Endothelial cell of umbilical vein (primary cell): ENCODE data around the gene TCEA2. TPM values are rescaled to one million over a fixed set of nuclear protein-coding genes. Genes with fewer than 3 reads are reported as not detected.

Source experiments
- BruUV-seq: library from RNA; stranded (reverse); fragments of 400-500 nt; replicated peaks from 2 replicates; lab custom pipeline; 2021; lab: Mats Ljungman, UMichigan
- CTCF ChIA-PET: fragments of 300-600, 350-600 bp; sonication (Branson Sonifier 250); formaldehyde crosslinking; loops from one replicate; lab custom pipeline; 2021; ENCODE audit warnings: antibody characterized with exemption, inconsistent platforms; lab: Charles Lee
- POLR2A ChIA-PET: fragments of 300-600, 350-600 bp; sonication (Branson Sonifier 250); formaldehyde crosslinking; loops from one replicate; lab custom pipeline; 2021; ENCODE audit warnings: antibody characterized with exemption, inconsistent platforms; lab: Charles Lee
- DNase-seq: peaks from one replicate; pipeline ENCODE4 v3.0.0-alpha.2; 2011; ENCODE audit warnings: low read depth, low spot score
- FAIRE-seq: peaks from 2 replicates; lab custom pipeline; 2011; peaks lifted over from hg19 to GRCh38; lab: Jason Lieb, UNC
- H2AFZ ChIP-seq: 2 replicates; pipeline ENCODE4 v1.6.0; 2012; ENCODE audit warnings: low read depth, low read length, control low read depth, inconsistent platforms
- H3K27ac ChIP-seq: 2 replicates; pipeline ENCODE4 v1.5.1; 2011; ENCODE audit warnings: low read depth, mild to moderate bottlenecking, control low read depth, low read length, moderate library complexity; ENCODE audit not compliant: insufficient read depth
- H3K27me3 ChIP-seq, 2 experiments: 2 replicates each; pipeline versions ENCODE4 v1.6.0 to v1.6.1; 2011; ENCODE audit warnings: low read length in 2 of 2, mixed read lengths in 1 of 2; ENCODE audit not compliant: control insufficient read depth in 2 of 2, insufficient read depth in 2 of 2
- H3K36me3 ChIP-seq, 2 experiments: 2 replicates in 1 of 2; 3 replicates in 1 of 2; pipeline ENCODE4 v1.5.1; 2011; ENCODE audit warnings: low read length in 2 of 2, mild to moderate bottlenecking in 1 of 2, moderate library complexity in 1 of 2; ENCODE audit not compliant: control insufficient read depth in 2 of 2, insufficient read depth in 2 of 2; ENCODE audit errors: extremely low read depth in 1 of 2
- H3K4me1 ChIP-seq: 3 replicates; pipeline ENCODE4 v1.5.1; 2011; ENCODE audit warnings: mild to moderate bottlenecking, low read length; ENCODE audit not compliant: control insufficient read depth, insufficient read depth; ENCODE audit errors: extremely low read depth
- H3K4me2 ChIP-seq: 2 replicates; pipeline ENCODE4 v1.6.1; 2011; ENCODE audit warnings: low read length, control low read depth, mixed read lengths; ENCODE audit not compliant: insufficient read depth
- H3K4me3 ChIP-seq, 3 experiments: fragments of 200-600 bp in 1 of 3; sonication (generic), shearing (Covaris generic) in 1 of 3; replicated peaks in 1 of 3; 2 replicates each; pipeline ENCODE4 v1.5.1; 2011 to 2016; ENCODE audit warnings: control low read depth in 3 of 3, low read length in 3 of 3, mild to moderate bottlenecking in 2 of 3, inconsistent platforms in 1 of 3, low read depth in 1 of 3, moderate library complexity in 1 of 3; ENCODE audit not compliant: insufficient read depth in 1 of 3
- H3K79me2 ChIP-seq: 2 replicates; pipeline ENCODE4 v1.6.0; 2012; ENCODE audit warnings: low read length, inconsistent platforms; ENCODE audit not compliant: control insufficient read depth, insufficient read depth
- H3K9ac ChIP-seq: replicated peaks from 2 replicates; pipeline ENCODE3; 2011; ENCODE audit warnings: low read length, control low read depth; ENCODE audit not compliant: insufficient read depth; ENCODE audit errors: extremely low read depth
- H3K9me1 ChIP-seq: replicated peaks from 3 replicates; pipeline ENCODE4 v1.6.0; 2011; ENCODE audit warnings: mild to moderate bottlenecking, low read length; ENCODE audit not compliant: control insufficient read depth, insufficient read depth; ENCODE audit errors: extremely low read depth
- H3K9me3 ChIP-seq: replicated peaks from 2 replicates; pipeline ENCODE4 v1.5.1; 2012; ENCODE audit warnings: low read length, inconsistent platforms; ENCODE audit not compliant: control insufficient read depth, insufficient read depth
- H4K20me1 ChIP-seq: replicated peaks from 2 replicates; pipeline ENCODE3; 2011; ENCODE audit warnings: mild to moderate bottlenecking, low read length; ENCODE audit not compliant: control insufficient read depth, insufficient read depth; ENCODE audit errors: extremely low read depth
- EZH2 ChIP-seq: IDR thresholded peaks from 2 replicates; pipeline ENCODE4 v1.6.1; 2012; ENCODE audit warnings: borderline replicate concordance, low read depth, mild to moderate bottlenecking, moderate library complexity, low read length, inconsistent platforms; ENCODE audit not compliant: severe bottlenecking
- FOS ChIP-seq: IDR thresholded peaks from 2 replicates; pipeline ENCODE4 v1.6.1; 2011; ENCODE audit warnings: mild to moderate bottlenecking, low read length, moderate library complexity, borderline replicate concordance; ENCODE audit not compliant: insufficient read depth
- GATA2 ChIP-seq: IDR thresholded peaks from 2 replicates; pipeline ENCODE4 v1.7.0; 2011; ENCODE audit warnings: low read depth, mild to moderate bottlenecking, moderate library complexity, mixed read lengths, low read length; ENCODE audit not compliant: insufficient read length, insufficient read depth
- JUN ChIP-seq: IDR thresholded peaks from 2 replicates; pipeline ENCODE4 v1.6.1; 2011; ENCODE audit warnings: borderline replicate concordance, low read depth; ENCODE audit not compliant: insufficient read length, insufficient read depth
- MYC ChIP-seq: IDR thresholded peaks from one replicate; pipeline ENCODE4 v1.6.1; 2011; ENCODE audit warnings: mild to moderate bottlenecking, low read depth, low read length
- POLR2A ChIP-seq: IDR thresholded peaks from 2 replicates; pipeline ENCODE4 v1.6.1; 2012; ENCODE audit warnings: low read depth, mild to moderate bottlenecking, control low read depth, low read length
- POLR2AphosphoS5 ChIP-seq: IDR thresholded peaks from 2 replicates; pipeline ENCODE4 v1.6.1; 2012; ENCODE audit warnings: low read depth, mild to moderate bottlenecking, control low read depth, low read length, moderate library complexity; ENCODE audit not compliant: insufficient read depth
- dilution Hi-C: fragments of 300-500 bp; cut with MboI; formaldehyde crosslinking; loops from one replicate; pipeline ENCODE4 v1.15.0; 2019; ENCODE audit warnings: low sequenced_read_pairs; ENCODE audit not compliant: extremely low pct_ligation_motif_present
- intact Hi-C: fragments of 100-400 bp; cut with micrococcal nuclease; formaldehyde crosslinking; loops from one replicate; pipeline ENCODE4 v1.10.0; 2022
- polyA plus RNA-seq, 4 experiments: library from polyadenylated mRNA; depleted of rRNA in 3 of 4; stranded (reverse) in 3 of 4; unstranded in 1 of 4; fragments of >200 nt; gene quantifications; 2 replicates each; pipeline versions ENCODE4 v1.2.1 to v1.2.3, GENCODE V29; 2011 to 2012; ENCODE audit warnings: missing spikeins in 1 of 4
- total RNA-seq: library from RNA; stranded (reverse); gene quantifications from 2 replicates; pipeline ENCODE4 v1.2.3, GENCODE V29; 2021
- TF ChIP-seq, protein P1 (sequence below): IDR thresholded peaks from 2 replicates; pipeline ENCODE4 v1.6.1; 2011; ENCODE audit not compliant: insufficient read depth, insufficient read length
- TF ChIP-seq, protein P2 (sequence below), 2 donors: IDR thresholded peaks; 1 replicate in 1 of 2; 2 replicates in 1 of 2; pipeline ENCODE4 v1.5.1; 2011; ENCODE audit warnings: low read length in 2 of 2, mild to moderate bottlenecking in 2 of 2, moderate library complexity in 2 of 2, control low read depth in 1 of 2, inconsistent platforms in 1 of 2, low read depth in 1 of 2; ENCODE audit not compliant: insufficient read depth in 1 of 2; ENCODE audit errors: extremely low read depth in 1 of 2

TCEA2 gene
- total and polyA plus RNA-seq, 2 donors (not counting 3 experiments of a cell fraction or from before 2014, with no cell fraction given): 53.1 to 65.5 TPM

DNA sequence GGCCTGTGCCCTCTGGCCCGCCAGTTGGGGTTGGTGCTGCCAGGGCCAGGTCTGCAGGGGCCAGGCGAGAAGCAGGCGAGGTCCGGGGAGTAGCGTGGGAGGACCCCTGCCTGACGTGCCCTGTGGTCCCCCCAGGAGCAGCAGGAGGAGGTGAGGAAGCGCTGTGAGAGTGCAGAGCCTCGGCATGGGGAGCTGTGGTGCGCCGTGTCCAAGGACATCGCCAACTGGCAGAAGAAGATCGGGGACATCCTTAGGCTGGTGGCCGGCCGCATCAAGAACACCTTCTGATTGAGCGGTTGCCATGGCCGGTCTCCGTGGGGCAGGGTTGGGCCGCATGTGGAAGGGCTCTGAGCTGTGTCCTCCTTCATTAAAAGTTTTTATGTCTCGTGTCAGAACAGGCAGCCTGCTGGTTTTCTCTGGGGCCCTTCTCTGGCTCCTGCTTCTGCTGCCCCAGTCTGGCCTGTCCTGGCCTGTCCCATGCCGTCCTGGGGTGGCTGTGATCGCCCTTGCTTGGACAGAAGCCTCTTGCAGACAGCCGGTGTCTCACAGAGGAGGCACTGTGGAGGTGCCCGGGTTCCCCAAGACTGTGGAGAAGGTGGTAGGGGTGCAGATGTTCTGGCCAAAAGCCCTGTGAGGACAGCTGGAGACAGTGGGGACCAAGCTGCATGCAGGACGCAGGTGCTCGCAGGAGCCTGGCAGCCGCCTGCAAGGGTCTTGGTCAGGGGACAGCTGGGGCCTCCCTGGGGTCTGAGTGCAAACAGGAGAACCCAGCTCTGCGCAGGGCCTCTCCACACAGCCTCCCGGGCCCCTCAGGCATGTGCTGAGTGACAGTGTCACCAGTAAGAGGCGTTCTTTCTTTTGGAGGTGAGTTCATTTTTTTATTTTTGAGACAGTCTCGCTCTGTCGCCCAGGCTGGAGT is 30.0 kb upstream of the TCEA2 start:
- H3K36me3 ChIP-seq: peaks cover 5 to 29% of the 10 kb centered on the region in 2 experiments
- H3K4me1 ChIP-seq: peaks cover 7% of the 10 kb centered on the region
- no peak overlapping the region for H3K9ac ChIP-seq
- FAIRE-seq (no peak), DNase-seq (no peak)
- H3K79me2 ChIP-seq: no peaks in the 10 kb centered on the region
- ChIA-PET CTCF (interaction anchor here (1.2 to 1.9 kb wide), 4 partner anchors 14 to 88 kb away, joined by 3 to 6 read pairs (median 4); no protein-coding TSS in a partner anchor), POLR2A (interaction anchor here (0.5 kb wide), 1 partner anchor 516 kb away, joined by 3 read pairs; no protein-coding TSS in a partner anchor)
- BruUV-seq: no TSS peak
- no peaks in the 10 kb centered on the region for H3K9me3 ChIP-seq
- no peaks in the 10 kb centered on the region for H3K9me1 ChIP-seq
- dilution Hi-C loops (no loop called here), intact Hi-C loops (no loop called here)
- H3K4me3 ChIP-seq: no peak overlapping the region
- H3K4me2 ChIP-seq: no peak overlapping the region
- TF ChIP-seq JUN: no peak
- no peaks in the 10 kb centered on the region for H3K27me3 ChIP-seq
- no peak overlapping the region for H2AFZ ChIP-seq
- no peak overlapping the region for H3K27ac ChIP-seq
- H4K20me1 ChIP-seq: no peaks in the 10 kb centered on the region

DNA sequence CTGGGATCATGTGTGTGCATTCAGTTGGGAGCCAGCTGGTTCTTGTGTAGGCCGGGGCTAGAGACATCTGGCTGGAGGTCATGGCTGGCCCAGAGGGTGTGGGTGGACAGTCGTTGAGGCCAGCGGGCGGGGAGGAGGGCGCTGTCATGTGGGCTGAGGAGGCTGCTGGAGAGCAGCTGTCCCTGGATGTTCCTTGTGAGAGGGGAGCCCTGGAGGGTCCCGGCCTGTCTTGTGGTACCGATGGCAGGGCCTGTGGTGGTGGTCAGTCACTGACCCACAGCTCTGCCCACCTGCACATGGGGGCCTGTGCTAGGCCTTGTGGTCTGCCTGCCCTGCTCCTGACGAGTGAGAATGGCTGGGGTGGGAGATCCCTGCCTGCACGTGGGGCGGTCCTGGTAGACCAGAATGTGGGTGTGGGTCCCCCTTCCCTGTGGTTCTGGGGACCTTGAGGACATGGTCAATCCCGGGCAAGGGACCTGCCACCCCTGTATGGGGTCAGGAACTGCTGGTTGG is 29.0 kb upstream of the TCEA2 start:
- H2AFZ ChIP-seq: no peak overlapping the region
- intact Hi-C loops (no loop called here), dilution Hi-C loops (no loop called here)
- peaks cover 7% of the 10 kb centered on the region for H3K4me1 ChIP-seq
- no peak overlapping the region for H3K4me3 ChIP-seq
- TF ChIP-seq POLR2A (no peak), MYC (no peak), GATA2 (no peak), EZH2 (no peak), JUN (no peak), POLR2AphosphoS5 (no peak), FOS (no peak)
- TF ChIP-seq, protein P1, sequence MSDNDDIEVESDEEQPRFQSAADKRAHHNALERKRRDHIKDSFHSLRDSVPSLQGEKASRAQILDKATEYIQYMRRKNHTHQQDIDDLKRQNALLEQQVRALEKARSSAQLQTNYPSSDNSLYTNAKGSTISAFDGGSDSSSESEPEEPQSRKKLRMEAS: no peak
- TF ChIP-seq, protein P2, sequence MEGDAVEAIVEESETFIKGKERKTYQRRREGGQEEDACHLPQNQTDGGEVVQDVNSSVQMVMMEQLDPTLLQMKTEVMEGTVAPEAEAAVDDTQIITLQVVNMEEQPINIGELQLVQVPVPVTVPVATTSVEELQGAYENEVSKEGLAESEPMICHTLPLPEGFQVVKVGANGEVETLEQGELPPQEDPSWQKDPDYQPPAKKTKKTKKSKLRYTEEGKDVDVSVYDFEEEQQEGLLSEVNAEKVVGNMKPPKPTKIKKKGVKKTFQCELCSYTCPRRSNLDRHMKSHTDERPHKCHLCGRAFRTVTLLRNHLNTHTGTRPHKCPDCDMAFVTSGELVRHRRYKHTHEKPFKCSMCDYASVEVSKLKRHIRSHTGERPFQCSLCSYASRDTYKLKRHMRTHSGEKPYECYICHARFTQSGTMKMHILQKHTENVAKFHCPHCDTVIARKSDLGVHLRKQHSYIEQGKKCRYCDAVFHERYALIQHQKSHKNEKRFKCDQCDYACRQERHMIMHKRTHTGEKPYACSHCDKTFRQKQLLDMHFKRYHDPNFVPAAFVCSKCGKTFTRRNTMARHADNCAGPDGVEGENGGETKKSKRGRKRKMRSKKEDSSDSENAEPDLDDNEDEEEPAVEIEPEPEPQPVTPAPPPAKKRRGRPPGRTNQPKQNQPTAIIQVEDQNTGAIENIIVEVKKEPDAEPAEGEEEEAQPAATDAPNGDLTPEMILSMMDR (IDR thresholded peaks at IDR 0.05; ENCODE audit: extremely low read depth in 1 of 2, insufficient read depth in 1 of 2, low read depth in 1 of 2, low read length in 2 of 2): no peak
- H3K27ac ChIP-seq: no peak overlapping the region
- no peaks in the 10 kb centered on the region for H3K79me2 ChIP-seq
- H3K27me3 ChIP-seq: no peaks in the 10 kb centered on the region
- DNase-seq (no peak), FAIRE-seq (no peak)
- ChIA-PET CTCF (interaction anchor here (1.3 to 1.7 kb wide), 2 partner anchors 20 to 23 kb away, joined by 3 to 6 read pairs; no protein-coding TSS in a partner anchor), POLR2A (no interaction called here)
- no peaks in the 10 kb centered on the region for H4K20me1 ChIP-seq
- H3K9me1 ChIP-seq: no peaks in the 10 kb centered on the region
- no peaks in the 10 kb centered on the region for H3K9me3 ChIP-seq
- no peak overlapping the region for H3K9ac ChIP-seq
- no TSS peak for BruUV-seq
- peaks cover 5 to 23% of the 10 kb centered on the region in 2 experiments for H3K36me3 ChIP-seq
- no peak overlapping the region for H3K4me2 ChIP-seq
